ENCODE measurements around the gene EXTL1. TPM values are rescaled to one million over a fixed set of nuclear protein-coding genes. Genes with fewer than 3 reads are reported as not detected.

EXTL1 gene
- total RNA-seq, 1 donor from 2014 or later: 0.95 TPM

GRCh38 chr1:25999041-25999800, 22.4 kb upstream of the EXTL1 start:
- no peak overlapping the region for H3K27ac ChIP-seq
- no peaks in the 10 kb centered on the region for H3K36me3 Mint-ChIP-seq
- H3K27ac Mint-ChIP-seq: peak overlapping the region; percentile 38

GRCh38 chr1:26003262-26003661, 18.3 kb upstream of the EXTL1 start:
- no peak overlapping the region for H3K27ac Mint-ChIP-seq
- Histone ChIP-seq H3K27ac (no peak overlapping the region), H3K36me3 (no peaks in the 10 kb centered on the region)

More at GRCh38 chr1:25999041-25999800, 22.4 kb upstream of the EXTL1 start:
- H2AFZ ChIP-seq (replicated peaks): peak overlapping the region; percentile 90
- H3K4me3 ChIP-seq: no peak overlapping the region
- H3K9me3 Mint-ChIP-seq: no peaks in the 10 kb centered on the region
- peaks cover 24% of the 10 kb centered on the region for H3K79me2 ChIP-seq (ENCODE audit: low read depth)
- no peaks in the 10 kb centered on the region for H3K27me3 ChIP-seq
- peaks cover 18% of the 10 kb centered on the region for H3K27me3 Mint-ChIP-seq (ENCODE audit: insufficient read depth, low read depth)
- DNase-seq (ENCODE audit: low spot score): peak; percentile 61
- H3K4me1 ChIP-seq: peaks cover 22% of the 10 kb centered on the region
- no peak overlapping the region for H3K9ac ChIP-seq
- H3K4me3 Mint-ChIP-seq: peak overlapping the region; percentile 88
- H3F3A ChIP-seq (ENCODE audit: low read depth): peaks cover 11% of the 10 kb centered on the region
- peaks cover 3% of the 10 kb centered on the region for H4K20me1 ChIP-seq (ENCODE audit: low read depth)
- H3K36me3 ChIP-seq: no peaks in the 10 kb centered on the region
- H3K9me3 ChIP-seq (ENCODE audit: low read depth): no peaks in the 10 kb centered on the region
- peaks cover 38% of the 10 kb centered on the region for H3K4me1 Mint-ChIP-seq
- peak overlapping the region; percentile 5 for H3K4me2 ChIP-seq
- no peak for TF ChIP-seq CTCF (IDR thresholded peaks at IDR 0.05)
- no peak for TF ChIP-seq EZH2phosphoT487 (IDR thresholded peaks at IDR 0.05)

GRCh38 chr1:26003756-26004155, 17.8 kb upstream of the EXTL1 start:
- Mint-ChIP-seq H3K4me3 (no peak overlapping the region), H3K9me3 (no peaks in the 10 kb centered on the region), H3K4me1 (peaks cover 5% of the 10 kb centered on the region), H3K36me3 (no peaks in the 10 kb centered on the region), H3K27me3 (ENCODE audit: insufficient read depth, low read depth) (peaks cover 21% of the 10 kb centered on the region), H3K27ac (no peak overlapping the region)
- H4K20me1 ChIP-seq (ENCODE audit: low read depth): no peaks in the 10 kb centered on the region
- peaks cover 9% of the 10 kb centered on the region for H3K4me1 ChIP-seq
- H3K79me2 ChIP-seq (ENCODE audit: low read depth): no peaks in the 10 kb centered on the region
- no peak overlapping the region for H3K4me3 ChIP-seq
- H3K9ac ChIP-seq: no peak overlapping the region
- H2AFZ ChIP-seq (replicated peaks): no peak overlapping the region
- no peaks in the 10 kb centered on the region for H3K27me3 ChIP-seq
- H3K4me2 ChIP-seq: no peak overlapping the region
- no peaks in the 10 kb centered on the region for H3K36me3 ChIP-seq
- TF ChIP-seq EZH2 (IDR thresholded peaks at IDR 0.05) (no peak), EZH2phosphoT487 (IDR thresholded peaks at IDR 0.05) (no peak), CTCF (IDR thresholded peaks at IDR 0.05) (no peak)
- peaks cover 7% of the 10 kb centered on the region for H3F3A ChIP-seq (ENCODE audit: low read depth)
- H3K9me3 ChIP-seq (ENCODE audit: low read depth): no peaks in the 10 kb centered on the region
- no peak overlapping the region for H3K27ac ChIP-seq
- no peak for DNase-seq (ENCODE audit: low spot score)

More at GRCh38 chr1:26003262-26003661, 18.3 kb upstream of the EXTL1 start:
- Histone ChIP-seq H3K27me3 (no peaks in the 10 kb centered on the region), H3K4me2 (no peak overlapping the region), H3K4me3 (no peak overlapping the region), H4K20me1 (ENCODE audit: low read depth) (no peaks in the 10 kb centered on the region), H3K9me3 (ENCODE audit: low read depth) (no peaks in the 10 kb centered on the region), H3K79me2 (ENCODE audit: low read depth) (no peaks in the 10 kb centered on the region), H3K9ac (no peak overlapping the region), H3F3A (ENCODE audit: low read depth) (peaks cover 7% of the 10 kb centered on the region), H2AFZ (replicated peaks) (no peak overlapping the region), H3K4me1 (peaks cover 14% of the 10 kb centered on the region)
- peaks cover 10% of the 10 kb centered on the region for H3K4me1 Mint-ChIP-seq
- H3K9me3 Mint-ChIP-seq: no peaks in the 10 kb centered on the region
- no peak overlapping the region for H3K4me3 Mint-ChIP-seq
- DNase-seq (ENCODE audit: low spot score): no peak
- no peaks in the 10 kb centered on the region for H3K36me3 Mint-ChIP-seq
- H3K27me3 Mint-ChIP-seq (ENCODE audit: insufficient read depth, low read depth): peaks cover 22% of the 10 kb centered on the region
- TF ChIP-seq EZH2 (IDR thresholded peaks at IDR 0.05): no peak

- Histone ChIP-seq H3K27ac (no peak overlapping the region), H3K27me3 (no peaks in the 10 kb centered on the region), H3K4me1 (no peaks in the 10 kb centered on the region), H4K20me1 (ENCODE audit: low read depth) (no peaks in the 10 kb centered on the region), H3K36me3 (no peaks in the 10 kb centered on the region), H3K4me3 (no peak overlapping the region), H3K79me2 (ENCODE audit: low read depth) (no peaks in the 10 kb centered on the region), H2AFZ (replicated peaks) (no peak overlapping the region), H3K9ac (no peak overlapping the region), H3F3A (ENCODE audit: low read depth) (no peaks in the 10 kb centered on the region), H3K4me2 (no peak overlapping the region), H3K9me3 (ENCODE audit: low read depth) (no peaks in the 10 kb centered on the region)
- H3K27ac Mint-ChIP-seq: no peak overlapping the region
- no peaks in the 10 kb centered on the region for H3K9me3 Mint-ChIP-seq
- TF ChIP-seq EZH2 (IDR thresholded peaks at IDR 0.05): no peak
- no peak for TF ChIP-seq CTCF (IDR thresholded peaks at IDR 0.05)
- TF ChIP-seq EZH2phosphoT487 (IDR thresholded peaks at IDR 0.05): no peak
- no peak for DNase-seq (ENCODE audit: low spot score)
- no peaks in the 10 kb centered on the region for H3K36me3 Mint-ChIP-seq
- no peak overlapping the region for H3K4me3 Mint-ChIP-seq
- peaks cover 16% of the 10 kb centered on the region for H3K27me3 Mint-ChIP-seq (ENCODE audit: insufficient read depth, low read depth)
- peaks cover 5% of the 10 kb centered on the region for H3K4me1 Mint-ChIP-seq
Measured at GRCh38 chr1:26005434-26006105, 16.0 kb upstream of the EXTL1 start.
